Fibroblast of lung (primary cell): ENCODE data around the gene RENBP. TPM values are rescaled to one million over a fixed set of nuclear protein-coding genes. Genes with fewer than 3 reads are reported as not detected.

ENCODE experiments used
- DNase-seq, 2 donors: peaks; one replicate each; pipeline versions ENCODE4 v3.0.0 to v3.0.0-alpha.2; 2010; ENCODE audit warnings: low read depth in 2 of 2
- H2AFZ ChIP-seq: 2 replicates; pipeline ENCODE4 v1.5.1; 2012; ENCODE audit warnings: low read length, control low read depth, inconsistent platforms
- H3K27ac ChIP-seq: 2 replicates; pipeline ENCODE4 v1.5.1; 2011; ENCODE audit warnings: low read length, control low read depth; ENCODE audit not compliant: insufficient read depth
- H3K27me3 ChIP-seq: 2 replicates; pipeline ENCODE4 v1.5.1; 2011; ENCODE audit warnings: mild to moderate bottlenecking, low read length; ENCODE audit not compliant: control insufficient read depth, insufficient read depth
- H3K36me3 ChIP-seq: 2 replicates; pipeline ENCODE4 v1.5.1; 2011; ENCODE audit warnings: low read length; ENCODE audit not compliant: control insufficient read depth, insufficient read depth
- H3K4me1 ChIP-seq: 2 replicates; pipeline ENCODE4 v1.5.1; 2011; ENCODE audit warnings: low read length; ENCODE audit not compliant: control insufficient read depth, insufficient read depth; ENCODE audit errors: extremely low read depth
- H3K4me2 ChIP-seq: 2 replicates; pipeline ENCODE4 v1.5.1; 2011; ENCODE audit warnings: low read length, control low read depth; ENCODE audit not compliant: insufficient read depth; ENCODE audit errors: extremely low read depth
- H3K4me3 ChIP-seq, 4 experiments: fragments of 200-600 bp in 1 of 4; sonication (generic) in 1 of 4; replicated peaks in 1 of 4; 2 replicates each; pipeline ENCODE4 v1.5.1; 2011 to 2016; ENCODE audit warnings: low read length in 4 of 4, low read depth in 3 of 4, mild to moderate bottlenecking in 3 of 4, control low read depth in 2 of 4, inconsistent platforms in 1 of 4, mixed read lengths in 1 of 4; ENCODE audit not compliant: insufficient read depth in 1 of 4; ENCODE audit errors: control extremely low read depth in 1 of 4
- H3K79me2 ChIP-seq: 2 replicates; pipeline ENCODE4 v1.5.1; 2012; ENCODE audit warnings: mild to moderate bottlenecking, low read length, inconsistent platforms; ENCODE audit not compliant: control insufficient read depth, insufficient read depth
- H3K9ac ChIP-seq: 2 replicates; pipeline ENCODE4 v1.5.1; 2011; ENCODE audit warnings: mild to moderate bottlenecking, low read length, control low read depth; ENCODE audit not compliant: insufficient read depth
- H3K9me3 ChIP-seq: 2 replicates; pipeline ENCODE4 v1.5.1; 2012; ENCODE audit warnings: low read depth, low read length; ENCODE audit not compliant: control insufficient read depth, insufficient read depth
- H4K20me1 ChIP-seq: 2 replicates; pipeline ENCODE4 v1.5.1; 2011; ENCODE audit warnings: low read length; ENCODE audit not compliant: control insufficient read depth, insufficient read depth; ENCODE audit errors: extremely low read depth
- EZH2 ChIP-seq: IDR thresholded peaks from 2 replicates; pipeline ENCODE4 v1.5.1; 2012; ENCODE audit warnings: low read length, control low read depth, mild to moderate bottlenecking; ENCODE audit errors: missing control alignments
- polyA plus RNA-seq, 2 donors: library from polyadenylated mRNA; depleted of rRNA in 1 of 2; stranded (reverse) in 1 of 2; unstranded in 1 of 2; fragments of >200 nt; gene quantifications; 2 replicates each; pipeline ENCODE4 v1.2.1, GENCODE V29; 2011 to 2012; ENCODE audit warnings: missing spikeins in 1 of 2
- total RNA-seq: library from RNA; depleted of rRNA; stranded (reverse); fragments of >200 nt; gene quantifications from 2 replicates; pipeline ENCODE4 v1.2.1, GENCODE V29; 2014
- TF ChIP-seq, protein P1 (sequence below), 2 donors: IDR thresholded peaks in 1 of 2; conservative IDR thresholded peaks in 1 of 2; 1 replicate in 1 of 2; 2 replicates in 1 of 2; pipeline ENCODE4 v1.5.1; 2011 to 2012; ENCODE audit warnings: low read length in 2 of 2, control low read depth in 1 of 2, inconsistent platforms in 1 of 2, low read depth in 1 of 2, mild to moderate bottlenecking in 1 of 2

Gene RENBP
- total and polyA plus RNA-seq, 2 donors (not counting 1 experiment from before 2014, with no cell fraction given), result 0.92 to 8.8 TPM

DNA sequence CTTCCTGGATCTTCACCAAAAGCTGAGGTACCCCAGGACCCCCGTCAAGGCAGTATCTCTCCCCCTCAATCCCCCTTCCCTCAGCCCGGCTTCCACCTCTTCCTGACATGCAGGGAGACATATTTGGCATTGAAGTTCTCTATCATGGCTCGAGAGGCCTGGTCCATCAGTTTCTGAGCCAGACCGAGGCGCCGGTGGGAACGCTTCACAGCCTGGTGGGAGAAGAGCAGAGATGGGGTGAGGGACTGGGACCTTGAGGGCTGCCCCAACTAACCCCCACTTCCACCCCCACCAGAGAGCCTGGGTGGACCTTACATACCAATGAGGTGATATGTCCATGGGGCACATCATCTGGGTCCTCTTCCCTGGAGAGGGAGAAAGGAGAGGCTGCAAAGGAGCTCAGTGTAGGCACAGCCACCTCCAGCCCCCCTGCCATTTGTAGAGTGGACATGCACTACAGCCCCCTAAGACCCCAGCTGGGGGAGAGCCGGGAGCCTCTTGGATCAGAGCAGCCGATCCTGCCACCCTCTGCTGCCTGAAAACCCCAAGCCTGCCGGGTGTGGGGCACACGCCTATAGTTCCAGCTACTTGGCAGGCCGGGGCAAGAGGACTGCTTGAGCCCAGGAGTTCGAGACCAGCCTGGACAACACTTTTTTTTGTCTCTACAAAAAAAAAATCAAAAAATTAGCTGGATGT lies 12.1 kb downstream of the RENBP start:
- no peak overlapping the region for H2AFZ ChIP-seq
- TF ChIP-seq EZH2, result no peak
- TF ChIP-seq, protein P1, sequence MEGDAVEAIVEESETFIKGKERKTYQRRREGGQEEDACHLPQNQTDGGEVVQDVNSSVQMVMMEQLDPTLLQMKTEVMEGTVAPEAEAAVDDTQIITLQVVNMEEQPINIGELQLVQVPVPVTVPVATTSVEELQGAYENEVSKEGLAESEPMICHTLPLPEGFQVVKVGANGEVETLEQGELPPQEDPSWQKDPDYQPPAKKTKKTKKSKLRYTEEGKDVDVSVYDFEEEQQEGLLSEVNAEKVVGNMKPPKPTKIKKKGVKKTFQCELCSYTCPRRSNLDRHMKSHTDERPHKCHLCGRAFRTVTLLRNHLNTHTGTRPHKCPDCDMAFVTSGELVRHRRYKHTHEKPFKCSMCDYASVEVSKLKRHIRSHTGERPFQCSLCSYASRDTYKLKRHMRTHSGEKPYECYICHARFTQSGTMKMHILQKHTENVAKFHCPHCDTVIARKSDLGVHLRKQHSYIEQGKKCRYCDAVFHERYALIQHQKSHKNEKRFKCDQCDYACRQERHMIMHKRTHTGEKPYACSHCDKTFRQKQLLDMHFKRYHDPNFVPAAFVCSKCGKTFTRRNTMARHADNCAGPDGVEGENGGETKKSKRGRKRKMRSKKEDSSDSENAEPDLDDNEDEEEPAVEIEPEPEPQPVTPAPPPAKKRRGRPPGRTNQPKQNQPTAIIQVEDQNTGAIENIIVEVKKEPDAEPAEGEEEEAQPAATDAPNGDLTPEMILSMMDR (conservative IDR thresholded peaks at IDR 0.05 in 1 of 2, IDR thresholded peaks at IDR 0.05 in 1 of 2; ENCODE audit: low read depth in 1 of 2, low read length in 2 of 2), result no peak
- H3K4me2 ChIP-seq, result no peak overlapping the region
- H3K4me1 ChIP-seq, result no peaks in the 10 kb centered on the region
- H3K36me3 ChIP-seq, result peaks cover 10% of the 10 kb centered on the region
- no peak overlapping the region for H3K9ac ChIP-seq
- DNase-seq, result no peak
- no peaks in the 10 kb centered on the region for H3K9me3 ChIP-seq
- no peak overlapping the region for H3K27ac ChIP-seq
- peaks cover 16% of the 10 kb centered on the region for H3K79me2 ChIP-seq
- no peaks in the 10 kb centered on the region for H4K20me1 ChIP-seq
- no peaks in the 10 kb centered on the region for H3K27me3 ChIP-seq
- H3K4me3 ChIP-seq, result no peak overlapping the region

DNA sequence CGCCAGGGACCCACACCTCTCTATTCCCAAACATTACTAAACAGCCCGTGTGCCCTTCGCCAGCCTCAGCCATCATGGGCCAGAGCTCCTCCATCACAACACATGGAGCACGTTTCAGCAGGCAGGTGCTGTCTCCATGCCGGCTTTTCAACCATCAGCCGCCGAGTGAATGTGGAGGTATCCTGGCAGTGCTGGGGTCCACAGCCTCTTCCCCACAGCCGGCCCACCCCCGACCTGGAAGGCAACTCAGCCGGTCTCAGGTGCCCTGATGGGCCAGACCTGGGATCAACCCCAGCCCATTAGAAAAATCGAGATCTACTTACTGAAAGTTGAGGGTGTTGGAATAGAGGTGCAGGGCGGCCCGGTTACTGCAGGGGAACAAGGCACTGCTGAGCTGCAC lies 12.7 kb downstream of the RENBP start:
- TF ChIP-seq, protein P1 (conservative IDR thresholded peaks at IDR 0.05 in 1 of 2, IDR thresholded peaks at IDR 0.05 in 1 of 2; ENCODE audit: low read depth in 1 of 2, low read length in 2 of 2), result no peak
- TF ChIP-seq EZH2, result no peak
- H3K36me3 ChIP-seq, result peaks cover 10% of the 10 kb centered on the region
- no peaks in the 10 kb centered on the region for H3K27me3 ChIP-seq
- no peak for DNase-seq
- peaks cover 4% of the 10 kb centered on the region for H3K4me1 ChIP-seq
- no peak overlapping the region for H2AFZ ChIP-seq
- H3K9me3 ChIP-seq, result no peaks in the 10 kb centered on the region
- no peak overlapping the region for H3K9ac ChIP-seq
- H4K20me1 ChIP-seq, result no peaks in the 10 kb centered on the region
- peaks cover 16% of the 10 kb centered on the region for H3K79me2 ChIP-seq
- H3K4me2 ChIP-seq, result no peak overlapping the region
- no peak overlapping the region for H3K4me3 ChIP-seq
- no peak overlapping the region for H3K27ac ChIP-seq

DNA sequence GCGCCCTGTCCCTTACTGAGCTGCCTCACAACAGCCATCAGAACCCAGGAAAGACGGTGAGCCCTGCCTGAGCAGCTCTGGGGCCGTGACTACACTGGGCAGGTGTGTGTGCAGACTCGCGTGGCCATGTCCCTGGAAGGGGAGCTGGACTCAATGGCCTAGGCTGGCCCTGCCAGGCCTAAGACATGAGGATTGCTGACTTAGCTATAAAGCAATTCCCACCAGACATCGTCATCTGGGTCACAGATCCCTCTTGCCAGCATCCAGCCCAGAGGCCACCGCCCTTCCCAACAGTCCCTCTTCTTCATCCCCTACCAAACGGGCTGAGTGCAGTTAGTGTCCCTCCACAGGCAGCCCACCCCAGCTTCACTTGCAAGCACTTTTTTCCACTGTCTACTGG lies 13.3 kb downstream of the RENBP start:
- Histone ChIP-seq H3K79me2 (peaks cover 16% of the 10 kb centered on the region), H3K4me3 (no peak overlapping the region), H3K4me2 (no peak overlapping the region), H3K27ac (no peak overlapping the region), H2AFZ (no peak overlapping the region), H3K36me3 (peaks cover 10% of the 10 kb centered on the region), H3K27me3 (no peaks in the 10 kb centered on the region), H3K9me3 (no peaks in the 10 kb centered on the region), H3K4me1 (peaks cover 5% of the 10 kb centered on the region), H3K9ac (no peak overlapping the region), H4K20me1 (no peaks in the 10 kb centered on the region)
- DNase-seq, result no peak
- TF ChIP-seq, protein P1 (conservative IDR thresholded peaks at IDR 0.05 in 1 of 2, IDR thresholded peaks at IDR 0.05 in 1 of 2; ENCODE audit: low read depth in 1 of 2, low read length in 2 of 2), result no peak
- no peak for TF ChIP-seq EZH2
